ENCODE measurements around the gene SLC25A20.
A peak's percentile ranks its signal among the peaks of the same experiment; 100 is the strongest.

SLC25A20 gene

DNA sequence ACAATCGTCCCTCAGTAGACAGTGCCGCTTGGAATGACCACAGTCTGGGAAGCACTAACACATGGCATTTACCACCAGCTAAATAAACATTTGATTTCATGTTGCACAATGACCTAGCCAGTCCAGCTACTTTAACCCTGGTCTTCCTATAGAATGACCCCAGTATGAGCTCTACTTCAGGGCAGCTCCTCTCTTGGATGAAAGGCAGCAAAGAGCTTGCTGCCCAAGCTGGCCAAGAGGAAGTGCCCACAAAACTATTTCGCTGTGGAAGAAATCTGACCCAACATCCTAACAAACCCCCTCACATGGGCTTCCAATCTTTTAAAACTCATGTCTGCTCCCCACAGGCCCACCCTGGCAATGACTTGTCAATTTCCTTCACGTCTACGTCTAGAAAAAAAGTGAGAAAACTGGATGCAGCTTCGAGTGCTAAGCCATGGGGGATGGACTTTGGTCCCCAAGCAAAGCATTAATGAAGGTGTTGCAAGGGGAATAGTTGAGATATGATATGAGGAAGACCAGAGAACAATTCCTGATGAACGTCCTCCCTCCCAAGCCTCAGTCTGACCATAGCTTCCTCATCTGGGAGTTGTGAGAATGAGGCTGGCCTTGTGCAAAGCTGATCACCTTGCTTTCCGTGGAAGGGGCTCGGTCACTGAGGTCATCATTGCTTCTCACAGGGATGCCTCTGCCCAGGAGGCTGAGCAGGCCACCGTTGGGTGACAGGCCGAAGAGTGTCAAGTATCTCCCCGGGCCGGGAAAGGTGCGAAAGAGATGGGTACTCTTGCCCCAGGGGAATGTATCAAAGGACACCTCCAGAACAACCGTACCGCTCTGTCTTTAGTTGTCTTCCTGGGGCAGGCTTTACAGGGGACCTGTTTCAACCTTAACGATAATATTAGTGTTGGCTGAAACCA lies 964 bp downstream of the SLC25A20 start:
- DNase-seq (ENCODE audit: low read depth): peak; percentile 40

DNA sequence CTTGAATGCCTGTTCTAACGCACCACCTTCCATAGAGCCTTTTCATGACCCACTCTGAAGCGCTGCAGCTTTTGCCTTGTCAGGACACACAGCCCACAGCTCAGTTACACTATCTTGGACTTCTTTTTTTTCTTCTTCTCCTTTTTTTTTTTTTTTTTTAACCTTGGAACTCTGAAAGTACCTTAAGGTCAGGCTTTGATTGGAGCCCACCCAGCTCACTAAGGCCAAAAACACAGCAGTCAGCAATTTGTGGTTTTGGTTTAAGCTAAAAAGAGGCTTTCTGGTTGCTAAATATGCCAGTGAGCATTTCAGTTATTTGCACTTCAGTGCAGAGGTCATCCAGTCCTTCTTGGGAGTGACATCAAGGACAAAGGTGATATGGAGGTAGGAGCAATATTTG lies 1.7 kb downstream of the SLC25A20 start:
- DNase-seq (ENCODE audit: low read depth): peak; percentile 29

DNA sequence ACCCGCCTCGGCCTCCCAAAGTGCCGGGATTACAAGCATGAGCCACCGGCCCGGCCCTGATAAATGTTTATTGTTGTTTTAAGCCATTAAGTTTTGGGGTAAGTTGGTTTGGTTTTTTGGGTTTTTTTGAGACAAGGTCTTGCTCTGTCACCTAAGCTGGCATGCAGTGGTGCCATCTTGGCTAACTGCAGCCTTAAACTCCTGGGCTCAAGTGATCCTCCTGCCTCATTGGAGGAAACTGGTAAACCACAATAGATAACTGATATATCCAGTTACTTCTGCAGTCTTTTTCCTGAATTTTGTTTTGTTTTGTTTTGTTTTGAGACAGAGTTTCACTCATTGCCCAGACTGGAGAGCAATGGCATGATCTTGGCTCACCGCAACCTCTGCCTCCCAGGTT lies 4.2 kb downstream of the SLC25A20 start:
- DNase-seq (ENCODE audit: low read depth): no peak

DNA sequence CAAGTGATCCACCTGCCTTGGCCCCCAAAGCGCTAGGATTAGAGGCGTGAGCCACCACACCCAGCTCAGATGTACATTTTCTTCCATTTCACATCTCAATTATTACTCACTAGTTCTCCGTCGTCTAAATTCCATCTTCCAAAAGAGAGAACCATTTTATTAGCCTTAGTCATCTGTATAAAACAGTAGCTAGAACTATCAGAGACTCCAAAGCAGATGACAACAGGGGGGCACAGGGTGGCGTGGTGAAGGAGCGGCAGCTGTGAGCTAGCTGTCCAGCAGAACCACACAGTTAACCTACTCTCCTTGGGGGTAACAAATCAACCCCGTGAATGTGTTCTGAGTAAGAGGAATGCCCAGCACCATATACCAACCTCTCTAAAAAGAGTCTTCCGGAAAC lies 7.1 kb downstream of the SLC25A20 start:
- DNase-seq (ENCODE audit: low read depth): no peak

DNA sequence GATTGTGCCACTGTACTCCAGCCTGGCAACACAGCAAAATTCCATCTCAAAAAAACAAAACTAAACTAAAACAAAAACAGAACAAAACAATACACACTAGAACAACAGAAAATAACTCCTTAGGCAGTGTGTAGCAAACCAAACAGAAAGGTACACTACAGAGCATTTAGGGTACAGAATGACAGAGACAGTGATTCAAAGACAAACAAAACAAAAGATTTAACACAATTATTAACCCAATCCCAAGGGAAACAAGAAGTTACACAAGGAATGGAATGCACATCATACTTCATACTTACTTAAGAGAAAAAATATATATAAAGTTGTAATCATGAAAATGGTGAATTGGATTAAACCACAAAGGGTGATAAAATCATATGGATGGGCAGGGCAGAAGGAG lies 12.9 kb downstream of the SLC25A20 start:
- peak; percentile 22 for DNase-seq (ENCODE audit: low read depth)

DNA sequence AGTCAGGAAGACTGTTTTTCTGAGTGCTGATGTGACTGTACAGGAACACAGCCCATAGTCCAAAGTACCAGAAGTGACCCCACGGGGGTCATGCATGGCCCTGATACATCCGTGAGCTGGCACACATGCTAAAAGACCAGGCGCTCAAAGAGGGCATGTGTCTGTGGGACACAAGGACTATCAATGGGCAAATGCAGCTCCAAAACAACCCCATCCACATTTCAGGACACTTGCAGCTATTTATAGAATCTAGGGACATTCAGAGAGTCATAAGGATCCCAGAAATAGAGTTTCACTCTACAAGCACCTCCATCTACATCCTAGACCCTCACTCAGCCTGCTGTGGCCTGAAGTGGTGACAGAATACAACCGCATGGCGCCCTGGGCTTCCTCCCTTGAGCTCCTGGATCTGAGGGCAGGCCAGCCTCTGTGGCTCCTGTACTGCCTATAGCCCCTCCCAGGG lies 17.0 kb downstream of the SLC25A20 start:
- no peak for DNase-seq (ENCODE audit: low read depth)

DNA sequence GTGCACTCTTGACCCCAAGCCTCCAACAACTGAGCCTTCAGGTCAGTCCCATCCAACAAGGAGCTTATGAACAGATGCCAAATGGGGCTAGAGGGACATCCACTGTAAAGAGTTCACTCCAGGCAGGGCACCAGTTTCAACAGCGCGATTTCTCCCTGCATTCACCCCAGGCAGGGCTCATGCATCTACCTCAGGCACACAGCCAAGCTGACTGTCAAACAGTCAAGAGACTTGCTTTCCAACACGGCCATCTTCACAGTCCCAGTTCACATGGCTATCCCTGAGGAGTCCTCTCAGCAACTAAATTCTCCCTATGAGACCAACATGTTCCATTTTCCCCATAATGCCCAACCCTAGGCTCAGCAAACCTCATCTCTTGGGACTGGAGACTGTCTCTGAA lies 17.7 kb downstream of the SLC25A20 start:
- DNase-seq (ENCODE audit: low read depth): no peak

DNA sequence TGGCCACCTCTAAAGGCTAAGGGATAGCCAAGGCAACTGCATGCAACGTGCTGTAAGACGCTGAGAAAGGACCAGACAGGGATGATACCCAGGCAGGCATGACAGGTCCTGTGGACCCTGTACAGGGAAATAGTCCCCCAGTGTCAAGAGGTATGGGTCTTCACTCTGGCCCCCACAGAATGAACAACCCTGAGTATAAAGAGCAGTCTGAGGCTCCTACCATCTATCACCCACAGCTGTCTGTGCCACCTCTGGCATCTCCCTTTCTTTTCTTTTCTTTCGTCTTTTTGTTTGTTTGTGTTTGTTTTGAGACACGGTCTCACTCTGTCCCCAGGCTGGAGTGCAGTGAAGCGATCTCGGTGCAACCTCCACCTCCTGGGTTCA lies 18.7 kb downstream of the SLC25A20 start:
- no peak for DNase-seq (ENCODE audit: low read depth)

DNA sequence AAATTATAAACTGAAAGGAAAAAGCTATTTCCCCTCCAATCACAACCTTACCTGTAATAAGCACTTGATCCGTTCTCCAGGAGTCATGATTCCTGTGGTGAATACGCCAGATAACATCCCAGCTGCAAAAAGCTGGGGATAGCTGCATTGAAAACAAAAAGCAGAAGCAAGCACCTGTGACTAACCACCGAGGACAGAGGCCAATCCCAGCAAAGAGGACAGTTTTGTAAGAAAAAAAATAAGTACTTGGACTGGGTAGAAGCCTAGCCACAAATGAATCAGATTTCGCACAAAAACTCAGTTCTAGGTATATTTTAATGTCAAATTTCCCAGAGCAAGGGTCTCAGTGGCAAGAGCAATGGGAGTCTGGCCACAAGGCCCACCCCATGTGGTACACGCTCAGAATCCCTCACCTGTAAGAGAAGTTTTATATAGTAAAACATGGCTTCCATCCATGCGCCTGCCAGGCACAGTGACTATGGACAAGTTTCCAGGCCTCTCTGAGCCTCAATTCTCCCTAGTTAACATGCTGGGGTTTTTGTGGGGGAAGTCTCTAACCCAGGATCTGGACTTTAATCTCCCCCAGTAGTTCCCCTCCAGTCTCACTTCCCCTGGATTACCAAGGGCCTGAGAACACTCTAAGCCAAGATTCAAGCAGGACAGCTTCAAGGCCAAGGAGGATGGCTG lies 19.2 kb downstream of the SLC25A20 start:
- DNase-seq (ENCODE audit: low read depth): no peak

DNA sequence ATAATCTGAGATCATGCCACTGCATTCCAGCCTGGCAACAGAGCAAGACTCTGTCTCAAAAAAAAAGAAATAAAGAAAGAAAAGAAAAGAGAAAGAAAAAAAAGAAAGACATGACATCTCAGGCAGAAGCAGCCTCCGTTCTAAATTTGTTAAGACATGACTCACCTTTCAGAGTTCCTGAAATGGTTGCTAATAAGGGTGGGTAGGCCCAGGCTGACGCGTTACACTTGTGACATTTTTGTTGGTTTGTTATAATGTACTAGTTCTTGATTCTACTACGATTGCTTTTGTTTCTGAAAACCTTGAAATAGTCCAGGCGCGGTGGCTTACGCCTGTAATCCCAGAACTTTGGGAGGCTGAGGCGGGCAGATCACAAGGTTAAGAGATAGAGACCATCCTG lies 21.0 kb downstream of the SLC25A20 start:
- no peak for DNase-seq (ENCODE audit: low read depth)

DNA sequence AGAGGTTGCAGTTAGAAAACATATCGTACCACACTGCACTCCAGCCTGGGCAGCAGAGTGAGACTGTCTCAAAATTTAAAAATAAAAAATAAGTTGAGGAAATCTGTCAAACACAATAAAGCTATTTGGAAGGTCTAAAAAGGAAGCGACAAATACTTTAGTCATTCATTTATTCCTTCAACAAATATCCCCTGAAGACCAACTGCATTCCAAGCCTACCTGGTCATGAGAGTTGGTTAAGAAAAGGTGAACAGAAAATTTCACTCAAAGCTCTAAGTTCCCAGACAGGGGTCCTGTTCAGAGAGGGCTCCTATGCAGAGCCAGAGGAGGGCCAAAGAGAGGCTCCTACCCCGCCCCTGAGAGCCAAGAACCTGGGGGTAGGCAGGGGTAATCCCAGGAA lies 35.6 kb downstream of the SLC25A20 start:
- no peak for DNase-seq (ENCODE audit: low read depth)

DNA sequence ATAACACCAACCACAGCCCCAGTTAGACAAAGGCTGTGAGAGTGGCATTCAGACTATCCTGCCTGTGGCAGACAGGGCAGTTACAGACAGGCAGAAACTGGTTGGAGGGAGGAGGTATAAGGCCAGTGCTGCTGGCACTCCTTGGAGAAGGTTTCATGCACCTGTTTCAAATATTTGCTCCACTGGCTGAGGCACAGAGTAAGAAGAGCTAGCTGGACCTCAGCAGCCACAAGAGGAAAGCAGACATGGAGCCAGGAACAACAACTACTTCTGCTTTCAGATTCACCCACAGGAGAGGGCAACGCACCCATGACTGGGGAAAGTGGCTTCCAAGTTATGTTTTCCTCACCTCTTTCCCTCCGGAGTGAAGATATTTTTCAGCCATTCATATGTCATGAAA lies 39.5 kb downstream of the SLC25A20 start:
- no peak for DNase-seq (ENCODE audit: low read depth)

DNA sequence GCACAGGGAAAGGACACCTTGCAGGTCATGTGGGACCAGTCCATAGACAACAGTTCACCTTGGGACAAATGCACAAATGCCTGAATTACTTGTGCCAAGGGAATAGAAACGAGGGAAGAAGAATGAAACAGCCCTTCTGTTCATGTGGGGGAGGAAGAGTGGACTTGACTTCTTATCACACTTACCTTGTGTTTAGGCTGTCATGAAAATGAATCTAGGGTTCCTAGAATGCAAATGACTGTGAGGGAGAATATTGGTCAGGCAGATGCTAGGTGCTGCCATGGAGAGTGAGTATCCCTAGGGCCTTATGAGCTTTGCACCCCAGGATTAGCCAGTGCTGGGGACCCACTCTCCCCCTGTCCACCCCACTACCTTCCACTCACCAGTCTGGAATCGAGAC lies 40.0 kb downstream of the SLC25A20 start:
- no peak for DNase-seq (ENCODE audit: low read depth)

DNA sequence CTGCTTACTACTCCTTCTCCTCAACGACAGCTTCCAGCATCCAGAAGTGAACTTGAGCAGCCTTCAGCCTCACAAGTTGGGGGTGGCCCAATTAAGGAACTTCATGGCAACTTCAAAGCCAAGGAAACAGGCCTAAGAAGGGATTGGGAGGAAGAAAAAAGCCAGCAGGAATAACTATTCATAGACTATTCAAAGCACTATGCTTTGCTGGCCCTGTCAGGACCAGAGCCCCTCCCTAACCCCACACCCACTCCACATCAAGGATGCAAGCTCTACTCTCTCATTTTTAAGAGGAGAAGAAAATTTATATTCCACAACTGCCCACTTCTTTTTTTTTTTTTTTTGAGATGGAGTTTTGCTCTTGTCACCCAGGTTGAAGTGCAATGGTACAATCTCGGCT lies 41.0 kb downstream of the SLC25A20 start:
- no peak for DNase-seq (ENCODE audit: low read depth)

DNA sequence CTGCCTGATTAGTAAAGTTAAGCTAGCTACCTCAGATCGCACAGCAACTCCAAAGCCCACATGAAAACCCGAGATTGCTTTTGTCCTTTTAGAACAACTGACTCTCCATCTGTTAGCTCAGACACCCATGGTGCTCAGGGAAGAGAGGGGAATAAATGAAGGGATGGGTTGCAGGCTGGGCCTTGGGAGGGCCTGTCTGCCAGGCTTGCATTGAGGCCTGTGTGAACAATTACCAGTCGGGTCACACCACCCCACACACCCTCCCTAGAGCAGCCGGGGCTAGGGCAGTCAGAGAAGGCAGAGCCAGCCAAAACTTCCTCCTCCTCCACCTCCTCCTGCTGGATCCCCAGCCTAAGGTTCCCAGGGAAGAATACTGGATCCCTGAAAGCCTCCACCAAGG lies 42.2 kb downstream of the SLC25A20 start:
- DNase-seq (ENCODE audit: low read depth): no peak

DNA sequence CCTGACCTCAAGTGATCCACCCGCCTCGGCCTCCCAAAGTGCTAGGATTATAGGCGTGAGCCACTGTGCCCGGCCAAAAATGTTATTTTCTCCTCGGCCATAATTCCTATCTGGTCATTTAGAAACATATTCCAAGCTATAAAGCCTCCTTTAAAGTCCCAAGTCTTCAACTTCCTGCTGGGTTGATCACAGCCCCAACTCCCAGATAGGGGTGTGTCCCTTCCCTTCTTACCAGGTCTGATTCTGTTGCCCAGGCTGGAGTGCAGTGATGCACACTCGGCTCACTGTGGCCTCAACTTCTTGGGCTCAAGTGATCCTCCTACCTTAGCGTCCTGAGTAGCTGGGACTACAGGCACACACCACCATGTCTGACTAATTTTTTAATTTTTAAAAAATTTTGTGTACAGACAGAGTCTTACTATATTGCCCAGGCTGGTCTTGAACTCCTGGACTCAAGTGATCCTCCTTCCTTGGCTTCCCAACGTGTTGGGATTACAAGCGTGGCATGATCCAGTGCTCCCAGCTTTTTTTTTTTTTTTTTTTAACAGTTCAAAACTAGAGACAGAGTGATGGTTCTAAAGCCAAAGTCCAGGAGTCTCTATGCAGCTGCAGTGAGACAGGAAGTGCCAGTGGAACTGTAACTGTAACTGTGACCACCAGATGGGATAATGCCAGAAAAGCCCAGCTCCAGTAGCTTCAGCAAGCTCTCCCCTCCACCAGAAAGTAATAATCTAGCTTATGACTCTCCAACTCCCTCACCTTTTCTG lies 42.8 kb downstream of the SLC25A20 start:
- no peak for DNase-seq (ENCODE audit: low read depth)

DNA sequence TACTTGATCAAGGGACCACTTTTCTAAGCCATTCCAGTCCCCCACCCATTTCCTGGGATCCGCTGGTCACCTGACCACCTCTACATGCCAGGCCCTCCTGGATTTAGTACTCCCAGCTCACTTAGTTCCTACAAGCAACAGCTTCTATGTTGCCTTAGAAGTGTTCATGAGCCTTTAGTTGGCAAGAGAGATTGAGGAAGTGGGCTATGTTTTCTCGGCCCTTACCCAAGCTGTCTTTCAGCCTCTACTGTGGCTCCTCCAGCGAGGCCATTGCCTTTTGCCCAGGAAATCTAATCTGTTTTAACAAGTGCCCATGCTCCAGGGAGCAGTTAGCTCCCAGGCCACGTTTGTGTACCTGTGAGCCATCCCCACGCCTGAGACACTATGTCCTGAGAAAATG lies 46.5 kb downstream of the SLC25A20 start:
- no peak for DNase-seq (ENCODE audit: low read depth)

DNA sequence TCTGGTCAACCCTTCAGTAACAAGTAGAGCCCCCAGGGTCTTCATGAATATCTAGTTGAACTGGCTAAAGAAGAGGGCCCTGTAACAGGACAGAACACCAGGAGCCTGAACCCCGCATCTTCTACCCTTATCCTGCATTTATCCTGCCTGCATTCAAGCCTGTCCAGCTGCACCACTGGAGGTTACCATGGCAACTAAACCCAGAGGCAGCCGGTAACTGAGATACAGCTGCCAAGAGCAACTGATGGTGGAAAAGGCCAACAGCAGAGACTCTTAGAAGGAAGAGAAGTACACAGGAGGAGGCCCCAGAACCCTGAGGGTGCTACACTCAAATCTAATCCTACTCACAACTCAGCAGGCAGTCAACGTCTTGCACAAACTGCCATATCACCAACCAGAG lies 47.3 kb downstream of the SLC25A20 start:
- peak; percentile 14 for DNase-seq (ENCODE audit: low read depth)

DNA sequence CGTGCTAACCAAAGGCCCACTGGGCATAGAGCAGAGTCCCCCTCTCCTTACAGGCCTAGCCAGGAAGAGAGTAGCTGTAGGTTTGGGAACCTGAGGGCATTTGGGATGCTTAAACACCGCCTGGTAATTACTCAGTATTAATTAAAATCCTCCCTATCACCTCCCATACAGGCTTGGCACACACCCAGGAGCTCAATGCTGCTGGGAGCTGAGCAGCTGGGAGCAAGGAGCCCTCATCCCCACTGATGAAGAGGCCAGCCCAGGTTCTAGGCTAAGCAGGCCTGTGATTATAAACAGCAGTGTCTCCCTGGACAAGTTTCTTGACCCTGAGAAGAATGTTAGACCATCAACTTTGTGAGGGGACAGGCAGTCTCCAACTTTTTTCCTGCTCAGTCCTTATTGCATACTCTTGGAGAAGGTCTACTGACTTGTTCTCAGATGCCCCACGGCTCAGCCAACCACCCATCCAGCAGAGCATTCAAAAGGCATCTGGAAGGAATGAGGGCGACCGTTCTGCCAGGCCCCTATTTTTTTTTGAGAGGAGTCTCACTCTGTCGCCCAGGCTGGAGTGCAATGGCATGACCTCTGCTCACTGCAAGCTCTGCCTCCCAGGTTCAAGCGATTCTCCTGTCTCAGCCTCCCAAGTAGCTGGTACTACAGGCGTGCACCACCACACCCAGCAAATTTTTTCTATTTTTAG lies 49.7 kb downstream of the SLC25A20 start:
- no peak for DNase-seq (ENCODE audit: low read depth)

DNA sequence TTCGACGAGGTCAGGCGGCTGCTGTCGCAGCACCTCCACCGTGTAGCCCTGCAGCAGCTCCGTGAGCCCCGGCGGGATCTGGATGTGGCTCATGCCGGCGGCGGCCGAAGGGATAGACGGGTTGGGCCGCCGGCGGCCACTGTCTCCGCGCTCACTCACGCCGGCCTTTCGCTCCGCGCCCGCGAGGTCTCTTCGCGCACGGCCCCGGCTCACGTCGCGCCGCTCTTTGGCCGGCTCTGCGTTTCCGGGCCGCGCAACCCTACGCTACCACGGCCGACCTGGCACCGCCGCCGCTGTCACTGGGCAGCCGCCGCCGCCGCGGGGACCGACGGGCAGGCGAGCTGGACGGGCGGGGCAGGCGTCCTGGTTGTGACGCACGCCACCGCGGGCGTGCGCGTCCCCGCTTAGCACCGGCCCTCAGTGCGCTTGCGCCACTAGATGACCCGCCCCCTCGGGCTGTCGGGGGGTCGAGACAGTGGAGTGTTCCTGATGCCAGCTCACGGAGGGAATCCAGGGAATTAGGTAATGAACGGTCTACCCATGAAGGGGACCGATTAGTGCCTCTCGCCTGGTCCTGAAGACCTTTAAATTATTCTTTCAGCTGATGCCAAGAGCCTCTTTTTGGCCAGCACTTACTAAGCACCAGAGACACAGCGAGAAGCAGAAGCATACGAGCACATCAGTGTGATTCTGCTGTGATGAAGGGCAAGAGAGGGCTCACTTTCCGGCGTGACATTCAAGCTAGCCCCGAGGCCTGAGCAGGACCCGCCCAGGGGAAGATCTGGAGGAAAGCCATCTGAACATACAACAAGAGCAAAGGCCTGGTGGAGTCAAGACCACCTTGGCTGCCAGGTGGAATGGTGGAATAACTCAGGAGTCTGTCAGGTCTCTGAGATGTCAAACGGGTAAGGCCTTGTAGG lies 50.9 kb downstream of the SLC25A20 start, which contains the start of gene PRKAR2A:
PRKAR2A (minus strand) TSS at position 371 of the 920 bp plus-strand sequence; CDS start at position 93, 278 bp downstream.
- peak; percentile 90 for DNase-seq (ENCODE audit: low read depth)

DNA sequence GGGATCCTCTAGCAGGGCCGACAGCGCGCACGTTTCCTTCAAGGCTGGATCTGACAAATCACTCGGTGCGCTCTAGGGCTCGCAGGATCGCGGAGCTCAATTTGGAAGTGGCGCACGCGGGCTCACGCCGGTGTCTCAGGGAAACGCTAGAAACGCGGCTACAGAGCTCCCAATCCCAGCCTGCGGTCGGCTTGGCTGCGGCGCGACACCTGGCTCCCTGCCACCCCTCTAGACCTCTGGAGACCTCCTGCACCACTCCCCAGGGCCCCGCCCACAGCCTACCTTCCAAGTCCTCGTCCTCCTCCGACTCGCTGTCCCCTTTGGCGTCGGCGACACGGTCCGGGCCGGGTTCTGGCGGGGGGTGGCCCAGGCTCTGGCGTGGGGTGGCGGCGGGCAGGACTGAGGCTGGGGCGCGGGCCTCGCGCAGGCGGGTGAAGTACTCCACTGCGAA lies 51.6 kb downstream of the SLC25A20 start:
- DNase-seq (ENCODE audit: low read depth): peak; percentile 73
